Liver (tissue), 9 donors: ENCODE data around the gene LDB2. TPM values are rescaled to one million over a fixed set of nuclear protein-coding genes. Genes with fewer than 3 reads are reported as not detected.

Experiments used
- DNase-seq: peaks from one replicate; pipeline ENCODE4 v3.0.0-alpha.2; 2017; ENCODE audit warnings: low spot score
- H3K27ac ChIP-seq, 2 donors: one replicate each; pipeline ENCODE4 v1.7.0; 2013; ENCODE audit warnings: inconsistent platforms in 2 of 2, low read length in 2 of 2, control low read depth in 1 of 2, low read depth in 1 of 2, mild to moderate bottlenecking in 1 of 2
- H3K27me3 ChIP-seq, 4 donors: one replicate each; pipeline versions ENCODE4 v1.6.1 to v1.7.0; 2013; ENCODE audit warnings: low read length in 3 of 4, inconsistent platforms in 1 of 4, mild to moderate bottlenecking in 1 of 4, moderate library complexity in 1 of 4; ENCODE audit not compliant: control insufficient read depth in 4 of 4, insufficient read depth in 4 of 4
- H3K36me3 ChIP-seq, 4 donors: one replicate each; pipeline versions ENCODE4 v1.6.1 to v1.7.0; 2013; ENCODE audit warnings: low read length in 3 of 4, mild to moderate bottlenecking in 3 of 4, low read depth in 1 of 4, moderate library complexity in 1 of 4; ENCODE audit not compliant: control insufficient read depth in 4 of 4, insufficient read depth in 3 of 4
- H3K4me1 ChIP-seq, 4 donors: one replicate each; pipeline versions ENCODE4 v1.6.1 to v1.7.0; 2013; ENCODE audit warnings: low read length in 3 of 4, mild to moderate bottlenecking in 3 of 4, moderate library complexity in 1 of 4; ENCODE audit not compliant: control insufficient read depth in 4 of 4, insufficient read depth in 4 of 4
- H3K4me3 ChIP-seq, 3 donors: one replicate each; pipeline versions ENCODE4 v1.6.1 to v1.7.0; 2013; ENCODE audit warnings: low read length in 3 of 3, control low read depth in 1 of 3, low read depth in 1 of 3, mild to moderate bottlenecking in 1 of 3
- H3K9ac ChIP-seq, 2 donors: one replicate each; pipeline ENCODE4 v1.7.0; 2013; ENCODE audit warnings: low read length in 2 of 2, mild to moderate bottlenecking in 2 of 2, moderate library complexity in 2 of 2, control low read depth in 1 of 2, low read depth in 1 of 2
- H3K9me3 ChIP-seq, 4 donors: one replicate each; pipeline versions ENCODE4 v1.6.1 to v1.7.0; 2013; ENCODE audit warnings: low read length in 3 of 4; ENCODE audit not compliant: control insufficient read depth in 4 of 4
- EGR1 ChIP-seq, 2 donors: IDR thresholded peaks; 2 replicates each; pipeline ENCODE4 v1.6.1; 2016 to 2018; ENCODE audit warnings: antibody characterized with exemption in 2 of 2, low read depth in 2 of 2
- FOXA1 ChIP-seq: IDR thresholded peaks from 2 replicates; pipeline ENCODE4 v1.6.1; 2016; ENCODE audit warnings: antibody characterized with exemption
- FOXA2 ChIP-seq: IDR thresholded peaks from 2 replicates; pipeline ENCODE4 v1.6.1; 2016; ENCODE audit warnings: antibody characterized with exemption
- GABPA ChIP-seq, 2 donors: IDR thresholded peaks in 1 of 2; conservative IDR thresholded peaks in 1 of 2; 2 replicates each; pipeline ENCODE4 v1.6.1; 2016; ENCODE audit warnings: antibody characterized with exemption in 2 of 2, mild to moderate bottlenecking in 1 of 2, moderate library complexity in 1 of 2
- HNF4A ChIP-seq, 2 donors: conservative IDR thresholded peaks; 2 replicates each; pipeline ENCODE4 v1.6.1; 2016; ENCODE audit warnings: antibody characterized with exemption in 2 of 2, mild to moderate bottlenecking in 2 of 2
- HNF4G ChIP-seq: IDR thresholded peaks from 2 replicates; pipeline ENCODE4 v1.6.1; 2016; ENCODE audit warnings: antibody characterized with exemption
- JUND ChIP-seq, 2 donors: IDR thresholded peaks; 2 replicates each; pipeline ENCODE4 v1.6.1; 2016; ENCODE audit warnings: antibody characterized with exemption in 2 of 2
- NR2F2 ChIP-seq: IDR thresholded peaks from 2 replicates; pipeline ENCODE4 v1.6.1; 2016; ENCODE audit warnings: antibody characterized with exemption
- RAD21 ChIP-seq, 2 donors: IDR thresholded peaks; 2 replicates each; pipeline ENCODE4 v1.6.1; 2016; ENCODE audit warnings: antibody characterized with exemption in 2 of 2, mild to moderate bottlenecking in 2 of 2
- RXRA ChIP-seq, 2 donors: IDR thresholded peaks; 2 replicates each; pipeline ENCODE4 v1.6.1; 2017 to 2018; ENCODE audit warnings: antibody characterized with exemption in 2 of 2, mild to moderate bottlenecking in 1 of 2
- SP1 ChIP-seq: IDR thresholded peaks from 2 replicates; pipeline ENCODE4 v1.6.1; 2018; ENCODE audit warnings: antibody characterized with exemption, mild to moderate bottlenecking
- TAF1 ChIP-seq: conservative IDR thresholded peaks from 2 replicates; pipeline ENCODE4 v1.6.1; 2016; ENCODE audit warnings: antibody characterized with exemption, mild to moderate bottlenecking
- YY1 ChIP-seq: IDR thresholded peaks from 2 replicates; pipeline ENCODE4 v1.6.1; 2016; ENCODE audit warnings: antibody characterized with exemption, mild to moderate bottlenecking
- WGBS: extraction: QIAGEN DNeasy Blood & Tissue Kit; methylation state at CpG from one replicate; pipeline ENCODE4 v1.1.7; 2013; 5-methylcytosine and 5-hydroxymethylcytosine counted together
- polyA plus RNA-seq, 2 donors: library from polyadenylated mRNA; stranded (reverse) in 1 of 2; unstranded in 1 of 2; fragments of 200-250 nt in 1 of 2; fragments of >200 nt in 1 of 2; fragmentation: Nextera tagmentation in 1 of 2; extraction: Ambion mirVana in 1 of 2; gene quantifications; one replicate each; pipeline versions ENCODE4 v1.2.1 to v1.2.3, GENCODE V29; 2013 to 2015
- total RNA-seq, 2 donors: library from RNA; depleted of rRNA; stranded (reverse); fragments of >200 nt; gene quantifications; one replicate each; pipeline ENCODE4 v1.2.3, GENCODE V29; 2014
- TF ChIP-seq, protein P1 (sequence below): IDR thresholded peaks from 2 replicates; pipeline ENCODE4 v1.6.1; 2016; ENCODE audit warnings: antibody characterized with exemption
- TF ChIP-seq, protein P2 (sequence below): fragments of 150-350 bp; IDR thresholded peaks from 2 replicates; pipeline ENCODE4 v1.5.1; 2017; ENCODE audit warnings: improper control_type of control experiment, low read depth, low read length; ENCODE audit not compliant: missing input control
- TF ChIP-seq, protein P3 (sequence below): IDR thresholded peaks from 2 replicates; pipeline ENCODE4 v1.6.1; 2016; ENCODE audit warnings: antibody characterized with exemption
- TF ChIP-seq, protein P4 (sequence below): IDR thresholded peaks from 2 replicates; pipeline ENCODE4 v1.6.1; 2016; ENCODE audit warnings: antibody characterized with exemption, mild to moderate bottlenecking
- donor health status: healthy.
- donor health status: healthy.
- donor health status: healthy.
- donor health status: healthy.
- donor health status: healthy.

Gene LDB2
- total and polyA plus RNA-seq, 4 donors: 7.4 to 31.9 (median 16.8) TPM

DNA sequence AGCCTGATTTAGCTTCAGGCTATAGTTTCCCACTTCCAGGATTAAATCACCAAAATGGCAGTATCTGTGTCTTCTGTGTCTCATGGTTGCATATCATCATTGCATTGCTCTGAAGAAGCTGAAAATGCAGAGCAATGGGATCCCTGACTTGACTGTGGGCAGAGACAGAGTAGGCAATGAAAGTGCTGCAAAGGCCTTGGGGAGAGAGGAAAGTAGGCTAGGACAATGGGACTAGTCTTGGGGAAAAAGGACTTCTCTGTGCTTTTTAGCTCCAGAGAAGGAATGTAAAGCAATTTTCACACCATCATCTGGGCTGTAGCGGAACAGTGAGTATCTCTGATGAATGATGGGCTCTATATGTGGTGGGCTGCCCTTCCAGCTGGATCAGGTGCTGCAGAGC is 202.5 kb downstream of the LDB2 start:
- TF ChIP-seq RAD21 (IDR thresholded peaks at IDR 0.05) (no peak), FOXA2 (no peak), SP1 (no peak), JUND (IDR thresholded peaks at IDR 0.05) (no peak), HNF4A (conservative IDR thresholded peaks at IDR 0.05) (no peak), YY1 (no peak), TAF1 (no peak), GABPA (IDR thresholded peaks at IDR 0.05 in 1 of 2, conservative IDR thresholded peaks at IDR 0.05 in 1 of 2) (no peak), NR2F2 (no peak), RXRA (IDR thresholded peaks at IDR 0.05) (no peak), HNF4G (no peak), EGR1 (IDR thresholded peaks at IDR 0.05; ENCODE audit: low read depth in 2 of 2) (no peak), FOXA1 (no peak)
- TF ChIP-seq, protein P1, sequence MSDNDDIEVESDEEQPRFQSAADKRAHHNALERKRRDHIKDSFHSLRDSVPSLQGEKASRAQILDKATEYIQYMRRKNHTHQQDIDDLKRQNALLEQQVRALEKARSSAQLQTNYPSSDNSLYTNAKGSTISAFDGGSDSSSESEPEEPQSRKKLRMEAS: no peak
- TF ChIP-seq, protein P2, sequence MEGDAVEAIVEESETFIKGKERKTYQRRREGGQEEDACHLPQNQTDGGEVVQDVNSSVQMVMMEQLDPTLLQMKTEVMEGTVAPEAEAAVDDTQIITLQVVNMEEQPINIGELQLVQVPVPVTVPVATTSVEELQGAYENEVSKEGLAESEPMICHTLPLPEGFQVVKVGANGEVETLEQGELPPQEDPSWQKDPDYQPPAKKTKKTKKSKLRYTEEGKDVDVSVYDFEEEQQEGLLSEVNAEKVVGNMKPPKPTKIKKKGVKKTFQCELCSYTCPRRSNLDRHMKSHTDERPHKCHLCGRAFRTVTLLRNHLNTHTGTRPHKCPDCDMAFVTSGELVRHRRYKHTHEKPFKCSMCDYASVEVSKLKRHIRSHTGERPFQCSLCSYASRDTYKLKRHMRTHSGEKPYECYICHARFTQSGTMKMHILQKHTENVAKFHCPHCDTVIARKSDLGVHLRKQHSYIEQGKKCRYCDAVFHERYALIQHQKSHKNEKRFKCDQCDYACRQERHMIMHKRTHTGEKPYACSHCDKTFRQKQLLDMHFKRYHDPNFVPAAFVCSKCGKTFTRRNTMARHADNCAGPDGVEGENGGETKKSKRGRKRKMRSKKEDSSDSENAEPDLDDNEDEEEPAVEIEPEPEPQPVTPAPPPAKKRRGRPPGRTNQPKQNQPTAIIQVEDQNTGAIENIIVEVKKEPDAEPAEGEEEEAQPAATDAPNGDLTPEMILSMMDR: no peak
- TF ChIP-seq, protein P3, sequence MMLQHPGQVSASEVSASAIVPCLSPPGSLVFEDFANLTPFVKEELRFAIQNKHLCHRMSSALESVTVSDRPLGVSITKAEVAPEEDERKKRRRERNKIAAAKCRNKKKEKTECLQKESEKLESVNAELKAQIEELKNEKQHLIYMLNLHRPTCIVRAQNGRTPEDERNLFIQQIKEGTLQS: no peak
- TF ChIP-seq, protein P4, sequence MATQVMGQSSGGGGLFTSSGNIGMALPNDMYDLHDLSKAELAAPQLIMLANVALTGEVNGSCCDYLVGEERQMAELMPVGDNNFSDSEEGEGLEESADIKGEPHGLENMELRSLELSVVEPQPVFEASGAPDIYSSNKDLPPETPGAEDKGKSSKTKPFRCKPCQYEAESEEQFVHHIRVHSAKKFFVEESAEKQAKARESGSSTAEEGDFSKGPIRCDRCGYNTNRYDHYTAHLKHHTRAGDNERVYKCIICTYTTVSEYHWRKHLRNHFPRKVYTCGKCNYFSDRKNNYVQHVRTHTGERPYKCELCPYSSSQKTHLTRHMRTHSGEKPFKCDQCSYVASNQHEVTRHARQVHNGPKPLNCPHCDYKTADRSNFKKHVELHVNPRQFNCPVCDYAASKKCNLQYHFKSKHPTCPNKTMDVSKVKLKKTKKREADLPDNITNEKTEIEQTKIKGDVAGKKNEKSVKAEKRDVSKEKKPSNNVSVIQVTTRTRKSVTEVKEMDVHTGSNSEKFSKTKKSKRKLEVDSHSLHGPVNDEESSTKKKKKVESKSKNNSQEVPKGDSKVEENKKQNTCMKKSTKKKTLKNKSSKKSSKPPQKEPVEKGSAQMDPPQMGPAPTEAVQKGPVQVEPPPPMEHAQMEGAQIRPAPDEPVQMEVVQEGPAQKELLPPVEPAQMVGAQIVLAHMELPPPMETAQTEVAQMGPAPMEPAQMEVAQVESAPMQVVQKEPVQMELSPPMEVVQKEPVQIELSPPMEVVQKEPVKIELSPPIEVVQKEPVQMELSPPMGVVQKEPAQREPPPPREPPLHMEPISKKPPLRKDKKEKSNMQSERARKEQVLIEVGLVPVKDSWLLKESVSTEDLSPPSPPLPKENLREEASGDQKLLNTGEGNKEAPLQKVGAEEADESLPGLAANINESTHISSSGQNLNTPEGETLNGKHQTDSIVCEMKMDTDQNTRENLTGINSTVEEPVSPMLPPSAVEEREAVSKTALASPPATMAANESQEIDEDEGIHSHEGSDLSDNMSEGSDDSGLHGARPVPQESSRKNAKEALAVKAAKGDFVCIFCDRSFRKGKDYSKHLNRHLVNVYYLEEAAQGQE: no peak
- WGBS: 92% methylated on average over 1 of the region's 1 CpG
- Histone ChIP-seq H3K4me1 (no peaks in the 10 kb centered on the region), H3K9me3 (no peaks in the 10 kb centered on the region), H3K36me3 (no peaks in the 10 kb centered on the region), H3K4me3 (no peak overlapping the region), H3K27me3 (no peaks in the 10 kb centered on the region), H3K27ac (no peak overlapping the region), H3K9ac (no peak overlapping the region)
- DNase-seq: no peak

DNA sequence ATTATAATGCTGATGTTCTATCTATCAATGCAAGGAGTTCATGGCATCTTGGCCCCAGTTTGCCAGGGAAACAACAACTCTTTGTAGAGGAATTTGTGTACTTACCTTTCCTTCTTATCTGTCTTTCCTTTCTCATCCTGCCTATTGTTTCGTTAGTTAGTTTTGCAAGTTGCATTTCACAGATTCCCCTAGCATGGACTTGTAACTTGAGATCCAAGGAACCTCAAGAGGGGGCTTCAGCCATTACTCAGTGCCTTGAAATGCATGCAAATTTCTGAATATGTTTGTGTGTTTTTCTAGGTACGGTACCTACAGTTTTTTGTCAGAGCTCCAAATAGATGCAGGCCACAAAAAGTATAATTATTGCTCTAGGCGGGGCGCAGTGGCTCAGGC is 203.6 kb downstream of the LDB2 start:
- Histone ChIP-seq H3K27ac (no peak overlapping the region), H3K4me1 (no peaks in the 10 kb centered on the region)
- WGBS: 81% methylated on average over 4 of the region's 4 CpGs

More for the DNA sequence above, 203.6 kb downstream of the LDB2 start:
- Histone ChIP-seq H3K9ac (no peak overlapping the region), H3K27me3 (no peaks in the 10 kb centered on the region), H3K9me3 (no peaks in the 10 kb centered on the region), H3K36me3 (no peaks in the 10 kb centered on the region), H3K4me3 (no peak overlapping the region)
- TF ChIP-seq YY1: no peak
- TF ChIP-seq, protein P3: no peak
- DNase-seq: no peak
